Uterus (tissue), 4 donors: ENCODE data around the gene PPIE. TPM values are rescaled to one million over a fixed set of nuclear protein-coding genes. Genes with fewer than 3 reads are reported as not detected.
"Not testable (repeated sequence)": the region's sequence is repeated elsewhere in the genome, so short reads cannot be mapped to it uniquely, and the experiment has no call there.

Source experiments
- DNase-seq, 2 donors: peaks; one replicate each; pipeline ENCODE4 v3.0.0-alpha.2; 2019 to 2020
- H3K27ac ChIP-seq, 2 donors: fragments of 200-600 bp; sonication (generic); 1 replicate in 1 of 2; 2 replicates in 1 of 2; pipeline ENCODE4 v1.5.1; 2016 to 2018
- H3K27me3 ChIP-seq, 2 donors: fragments of 200-600 bp; sonication (generic); one replicate each; pipeline ENCODE4 v1.5.1; 2018 to 2019; ENCODE audit warnings: control low read depth in 1 of 2
- H3K36me3 ChIP-seq, 2 donors: fragments of 200-600 bp; sonication (generic); one replicate each; pipeline ENCODE4 v1.5.1; 2019; ENCODE audit warnings: control low read depth in 1 of 2
- H3K4me1 ChIP-seq, 2 donors: fragments of 200-600 bp; sonication (generic); one replicate each; pipeline ENCODE4 v1.5.1; 2018 to 2019; ENCODE audit warnings: control low read depth in 1 of 2
- H3K4me3 ChIP-seq, 2 donors: fragments of 200-600 bp; sonication (generic); 1 replicate in 1 of 2; 2 replicates in 1 of 2; pipeline ENCODE4 v1.5.1; 2018 to 2019; ENCODE audit warnings: mild to moderate bottlenecking in 1 of 2
- H3K9me3 ChIP-seq, 2 donors: fragments of 200-600 bp; sonication (generic); one replicate each; pipeline ENCODE4 v1.5.1; 2019; ENCODE audit warnings: control low read depth in 1 of 2
- CTCF ChIP-seq, 4 experiments: fragments of 200-600 bp in 2 of 4; fragments of 450-650 bp in 2 of 4; sonication (generic) in 2 of 4; IDR thresholded peaks; one replicate each; pipeline ENCODE4 v1.5.1; 2016 to 2019; ENCODE audit warnings: antibody characterized with exemption in 4 of 4, mild to moderate bottlenecking in 2 of 4, moderate library complexity in 1 of 4
- POLR2A ChIP-seq, 2 donors: fragments of 450-650 bp; IDR thresholded peaks; one replicate each; pipeline ENCODE4 v1.6.1; 2016; ENCODE audit warnings: antibody characterized with exemption in 2 of 2, mild to moderate bottlenecking in 1 of 2, moderate library complexity in 1 of 2
- intact Hi-C: fragments of 100-400 bp; cut with DNase I; formaldehyde crosslinking; loops from one replicate; pipeline ENCODE4 v1.15.1; 2023; ENCODE audit warnings: low total_unique reads
- total RNA-seq, 4 donors: library from RNA; depleted of rRNA in 3 of 4; stranded (reverse); fragments of >200 nt in 3 of 4; gene quantifications; one replicate each; pipeline versions ENCODE4 v1.1.0 to v1.2.4, GENCODE V29; 2014 to 2023
- donor health status: DM: yes; HTN: yes; CAD: no.

PPIE gene
- total RNA-seq, 4 donors from 2014 or later = 20.0 to 51.5 (median 44.0) TPM

DNA sequence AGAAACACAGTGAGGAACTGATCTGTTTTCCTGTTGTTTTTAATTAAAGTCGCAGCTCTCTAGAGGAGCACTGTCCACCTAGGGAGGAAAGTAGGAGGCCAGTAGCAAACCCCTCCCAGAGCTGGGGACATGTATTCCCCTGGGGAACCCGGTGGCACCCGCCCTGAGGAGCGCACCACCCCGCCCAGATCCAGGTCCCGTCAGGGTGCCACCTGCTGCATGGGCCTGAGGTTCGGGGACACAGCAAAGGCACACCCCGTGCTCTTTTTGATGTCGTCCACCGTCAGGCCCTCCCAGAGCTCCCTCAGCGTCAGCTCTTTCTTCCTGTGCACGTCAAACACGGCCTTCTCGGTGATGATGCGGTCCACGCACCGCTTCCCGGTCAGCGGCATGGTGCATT lies 30.8 kb downstream of the PPIE start:
- H3K27me3 ChIP-seq, DNase-seq, H3K4me3 ChIP-seq, H3K4me1 ChIP-seq, H3K27ac ChIP-seq, H3K36me3 ChIP-seq, H3K9me3 ChIP-seq, intact Hi-C loops: not testable (repeated sequence)

- H3K27me3 ChIP-seq, H3K4me3 ChIP-seq, H3K4me1 ChIP-seq, intact Hi-C loops, H3K36me3 ChIP-seq, H3K27ac ChIP-seq, DNase-seq, H3K9me3 ChIP-seq: not testable (repeated sequence)
These were observed 31.7 kb downstream of the PPIE start for GRCh38 chr1:39770100-39771021.

DNA sequence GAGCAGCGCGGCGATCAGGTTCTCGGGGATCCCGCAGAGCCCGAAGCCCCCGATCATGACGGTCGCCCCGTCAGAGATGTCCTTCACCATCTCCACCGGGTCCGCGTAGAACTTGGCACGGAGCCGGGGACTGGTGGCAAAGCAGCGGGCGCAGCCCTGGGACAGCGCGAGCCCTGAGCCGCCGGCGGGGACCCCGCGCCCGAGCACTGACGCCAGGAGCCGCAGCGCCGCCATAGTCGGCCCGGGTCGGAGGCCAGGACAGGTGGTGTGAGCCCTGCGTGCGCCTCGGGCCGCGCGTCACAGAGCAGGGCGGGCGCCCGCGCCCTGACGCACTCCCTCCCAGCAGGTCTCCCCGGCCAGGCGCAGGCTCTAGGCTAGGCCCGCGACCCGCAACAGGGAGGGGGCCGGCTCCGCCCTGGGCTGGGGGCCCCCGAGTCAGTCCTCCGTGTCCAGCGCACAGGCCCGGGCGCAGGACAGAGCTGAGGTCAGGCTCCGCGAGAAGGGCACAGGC lies 32.4 kb downstream of the PPIE start, which contains the start of gene OXCT2:
Gene OXCT2 (minus strand): TSS at position 327 of the 511 bp plus-strand sequence. CDS start 93 bp downstream, at position 234.
- intact Hi-C loops, H3K9me3 ChIP-seq, H3K4me1 ChIP-seq, H3K36me3 ChIP-seq, H3K27me3 ChIP-seq, H3K27ac ChIP-seq, H3K4me3 ChIP-seq, DNase-seq: not testable (repeated sequence)

GRCh38 chr1:39773369-39773979 lies 34.8 kb downstream of the PPIE start:
- DNase-seq, H3K4me1 ChIP-seq, H3K36me3 ChIP-seq, H3K27me3 ChIP-seq, H3K27ac ChIP-seq, intact Hi-C loops, H3K4me3 ChIP-seq, H3K9me3 ChIP-seq: not testable (repeated sequence)

- DNase-seq, intact Hi-C loops, H3K9me3 ChIP-seq, H3K27ac ChIP-seq, H3K36me3 ChIP-seq, H3K27me3 ChIP-seq, H3K4me3 ChIP-seq, H3K4me1 ChIP-seq: not testable (repeated sequence)
These were observed 36.5 kb downstream of the PPIE start for GRCh38 chr1:39775141-39775540.

GRCh38 chr1:39775676-39776399 lies 37.2 kb downstream of the PPIE start:
- DNase-seq, H3K36me3 ChIP-seq, H3K9me3 ChIP-seq, H3K27ac ChIP-seq, H3K27me3 ChIP-seq, H3K4me3 ChIP-seq, intact Hi-C loops, H3K4me1 ChIP-seq: not testable (repeated sequence)

GRCh38 chr1:39776400-39776713 lies 37.7 kb downstream of the PPIE start:
- intact Hi-C loops = no loop called here
- Histone ChIP-seq H3K36me3 (no peaks in the 10 kb centered on the region), H3K4me3 (no peak overlapping the region), H3K9me3 (no peaks in the 10 kb centered on the region), H3K27ac (no peak overlapping the region), H3K4me1 (no peaks in the 10 kb centered on the region), H3K27me3 (no peaks in the 10 kb centered on the region)
- no peak for DNase-seq
- TF ChIP-seq POLR2A (IDR thresholded peaks at IDR 0.05) (no peak), CTCF (IDR thresholded peaks at IDR 0.05) (no peak)

GRCh38 chr1:39776886-39777285 lies 38.2 kb downstream of the PPIE start:
- H3K4me1 ChIP-seq = no peaks in the 10 kb centered on the region
- H3K36me3 ChIP-seq = no peaks in the 10 kb centered on the region
- intact Hi-C loops = no loop called here
- H3K27ac ChIP-seq = no peak overlapping the region
- no peaks in the 10 kb centered on the region for H3K9me3 ChIP-seq
- H3K27me3 ChIP-seq = no peaks in the 10 kb centered on the region
- no peak overlapping the region for H3K4me3 ChIP-seq
- TF ChIP-seq POLR2A (IDR thresholded peaks at IDR 0.05) (no peak), CTCF (IDR thresholded peaks at IDR 0.05) (no peak)
- DNase-seq = no peak
